IMR-90 (cell line): ENCODE measurements around the gene TJP1. TPM values are rescaled to one million over a fixed set of nuclear protein-coding genes. Genes with fewer than 3 reads are reported as not detected.
A peak's percentile ranks its signal among the peaks of the same experiment; 100 is the strongest.

ENCODE experiments used
- ATAC-seq: fragments of 200-7000 bp; cut with Tn5 transposase; 2 replicates; pipeline ENCODE4 v1.9.1; 2020; ENCODE audit warnings: low read depth, mild to moderate bottlenecking, moderate library complexity
- BruUV-seq: library from RNA; stranded (reverse); fragments of 400-500 nt; replicated peaks from 2 replicates; lab custom pipeline; 2021; lab: Mats Ljungman, UMichigan
- CTCF ChIA-PET: fragments of 300-600 bp; formaldehyde crosslinking; extraction: SDS; loops from one replicate; lab custom pipeline; 2021; ENCODE audit warnings: antibody characterized with exemption; lab: Yijun Ruan, JAX
- POLR2A ChIA-PET: fragments of 300-600 bp; sonication (Branson Sonifier 250); formaldehyde crosslinking; loops from one replicate; lab custom pipeline; 2022; ENCODE audit warnings: antibody characterized with exemption; ENCODE audit not compliant: unreplicated experiment; lab: Charles Lee
- DNase-seq: peaks from one replicate; pipeline ENCODE4 v3.0.0; 2013
- H2AFZ ChIP-seq: replicated peaks from 2 replicates; pipeline ENCODE3; 2013; ENCODE audit warnings: low read length, mild to moderate bottlenecking; ENCODE audit not compliant: poor library complexity
- H2AK5ac ChIP-seq: 2 replicates; pipeline ENCODE4 v1.6.1; 2013; ENCODE audit warnings: low read depth, low read length, inconsistent platforms
- H2AK9ac ChIP-seq: replicated peaks from 2 replicates; pipeline ENCODE3; 2013; ENCODE audit warnings: mild to moderate bottlenecking, low read depth, low read length, moderate library complexity; ENCODE audit not compliant: poor library complexity
- H2BK120ac ChIP-seq: 2 replicates; pipeline ENCODE4 v1.6.1; 2013; ENCODE audit warnings: low read depth, low read length, inconsistent platforms
- H2BK15ac ChIP-seq: 3 replicates; pipeline ENCODE4 v1.6.1; 2013; ENCODE audit warnings: low read depth, low read length, inconsistent platforms
- H2BK20ac ChIP-seq: 2 replicates; pipeline ENCODE4 v1.6.1; 2013; ENCODE audit warnings: low read depth, mild to moderate bottlenecking, inconsistent platforms, low read length, moderate library complexity
- H2BK5ac ChIP-seq: 2 replicates; pipeline ENCODE4 v1.6.1; 2013; ENCODE audit warnings: mild to moderate bottlenecking, low read depth, low read length, inconsistent platforms; ENCODE audit not compliant: poor library complexity, severe bottlenecking
- H3K14ac ChIP-seq: replicated peaks from 2 replicates; pipeline ENCODE4 v1.6.1; 2013; ENCODE audit warnings: low read depth, low read length, inconsistent platforms
- H3K18ac ChIP-seq: 2 replicates; pipeline ENCODE4 v1.6.1; 2013; ENCODE audit warnings: low read depth, low read length, control low read depth
- H3K23ac ChIP-seq: 2 replicates; pipeline ENCODE4 v1.6.1; 2013; ENCODE audit warnings: low read depth, low read length, inconsistent platforms
- H3K27ac ChIP-seq: 2 replicates; pipeline ENCODE4 v1.5.1; 2013; ENCODE audit warnings: mild to moderate bottlenecking, control low read depth, low read length; ENCODE audit not compliant: insufficient read depth
- H3K27me3 ChIP-seq: 2 replicates; pipeline ENCODE4 v1.6.1; 2013; ENCODE audit warnings: low read length; ENCODE audit not compliant: control insufficient read depth, insufficient read depth
- H3K36me3 ChIP-seq: 2 replicates; pipeline ENCODE4 v1.6.1; 2013; ENCODE audit warnings: low read length, mixed read lengths; ENCODE audit not compliant: control insufficient read depth, insufficient read depth
- H3K4ac ChIP-seq: 2 replicates; pipeline ENCODE4 v1.6.1; 2013; ENCODE audit warnings: low read depth, low read length, inconsistent platforms
- H3K4me1 ChIP-seq: 2 replicates; pipeline ENCODE4 v1.6.1; 2013; ENCODE audit warnings: low read length, mixed read lengths; ENCODE audit not compliant: control insufficient read depth, insufficient read depth
- H3K4me2 ChIP-seq: 2 replicates; pipeline ENCODE4 v1.6.1; 2013; ENCODE audit warnings: low read depth, mild to moderate bottlenecking, control low read depth, low read length, moderate library complexity
- H3K4me3 ChIP-seq: 2 replicates; pipeline ENCODE4 v1.5.1; 2013; ENCODE audit warnings: low read depth, mild to moderate bottlenecking, control low read depth, low read length, moderate library complexity; ENCODE audit not compliant: insufficient read depth
- H3K56ac ChIP-seq: 2 replicates; pipeline ENCODE4 v1.6.1; 2013; ENCODE audit warnings: low read length, inconsistent platforms; ENCODE audit not compliant: insufficient read depth; ENCODE audit errors: extremely low read depth
- H3K79me1 ChIP-seq, 2 experiments: 2 replicates each; pipeline ENCODE4 v1.6.1; 2013; ENCODE audit warnings: low read length in 2 of 2, inconsistent platforms in 1 of 2, low read depth in 1 of 2
- H3K9ac ChIP-seq: 2 replicates; pipeline ENCODE4 v1.6.1; 2013; ENCODE audit warnings: low read depth, low read length, control low read depth
- H3K9me1 ChIP-seq: 2 replicates; pipeline ENCODE4 v1.6.1; 2013; ENCODE audit warnings: low read length, inconsistent platforms; ENCODE audit not compliant: insufficient read depth
- H3K9me3 ChIP-seq: 2 replicates; pipeline ENCODE4 v1.6.1; 2013; ENCODE audit warnings: low read length; ENCODE audit not compliant: control insufficient read depth, insufficient read depth
- H4K20me1 ChIP-seq: 2 replicates; pipeline ENCODE4 v1.6.1; 2013; ENCODE audit warnings: low read length, inconsistent platforms; ENCODE audit not compliant: insufficient read depth
- H4K5ac ChIP-seq: 2 replicates; pipeline ENCODE4 v1.6.1; 2013; ENCODE audit warnings: mild to moderate bottlenecking, low read depth, low read length, control low read depth
- H4K8ac ChIP-seq, 2 experiments: 2 replicates each; pipeline ENCODE4 v1.6.1; 2013; ENCODE audit warnings: low read depth in 2 of 2, low read length in 2 of 2, control low read depth in 1 of 2, inconsistent platforms in 1 of 2
- H4K91ac ChIP-seq: 2 replicates; pipeline ENCODE4 v1.6.1; 2013; ENCODE audit warnings: low read depth, low read length, inconsistent platforms; ENCODE audit not compliant: insufficient read depth
- CEBPB ChIP-seq: IDR thresholded peaks from 2 replicates; pipeline ENCODE4 v1.6.1; 2012; ENCODE audit warnings: low read depth, low read length, improper control_type of control experiment
- MAFK ChIP-seq: IDR thresholded peaks from 2 replicates; pipeline ENCODE4 v1.6.1; 2012; ENCODE audit warnings: low read depth, low read length, improper control_type of control experiment
- MAZ ChIP-seq: IDR thresholded peaks from 2 replicates; pipeline ENCODE4 v1.6.1; 2012; ENCODE audit warnings: low read depth, mild to moderate bottlenecking, low read length, improper control_type of control experiment, moderate library complexity, borderline replicate concordance
- NFE2L2 ChIP-seq: fragments of 150-350 bp; IDR thresholded peaks from 2 replicates; pipeline ENCODE4 v1.6.1; 2016; ENCODE audit warnings: low read depth, mild to moderate bottlenecking, low read length
- RAD21 ChIP-seq: IDR thresholded peaks from 2 replicates; pipeline ENCODE4 v1.6.1; 2012; ENCODE audit warnings: low read length, improper control_type of control experiment
- RFX5 ChIP-seq: IDR thresholded peaks from 2 replicates; pipeline ENCODE4 v1.8.0; 2012; ENCODE audit warnings: low read depth, mild to moderate bottlenecking, low read length, moderate library complexity
- WGBS, 2 experiments: methylation state at CpG; one replicate each; pipeline versions ENCODE4 v1.1.5 to v1.1.7; 2013; ENCODE audit warnings: missing lambda C conversion rate in 2 of 2; ENCODE audit not compliant: insufficient read length in 1 of 2; ENCODE audit errors: extremely low coverage in 2 of 2; 5-methylcytosine and 5-hydroxymethylcytosine counted together
- dilution Hi-C: fragments of 300-500 bp; cut with HindIII; formaldehyde crosslinking; loops from one replicate; pipeline ENCODE4 v1.14.3; 2018; ENCODE audit warnings: low sequenced_read_pairs; ENCODE audit not compliant: unreplicated experiment
- in situ Hi-C: fragments of 300-500 bp; cut with MboI; formaldehyde crosslinking; loops from 3 replicates; pipeline ENCODE4 v1.14.3; 2019; ENCODE audit warnings: low sequenced_read_pairs, inconsistent platforms, mixed read lengths
- intact Hi-C: fragments of 100-400 bp; cut with micrococcal nuclease; formaldehyde crosslinking; loops from 2 replicates; pipeline ENCODE4 v1.10.0; 2022
- polyA plus RNA-seq, 3 experiments: library from polyadenylated mRNA; depleted of rRNA; stranded (reverse); fragments of >200 nt; gene quantifications; 2 replicates each; pipeline ENCODE4 v1.2.3, GENCODE V29; 2012; ENCODE audit warnings: low replicate concordance in 1 of 3
- total RNA-seq: library from RNA; depleted of rRNA; stranded (reverse); fragments of >200 nt; gene quantifications from 2 replicates; pipeline ENCODE4 v1.2.3, GENCODE V29; 2012
- TF ChIP-seq, protein P1 (sequence below): fragments of 150-350 bp; IDR thresholded peaks from 2 replicates; pipeline ENCODE4 v1.6.1; 2017; ENCODE audit warnings: mild to moderate bottlenecking, antibody characterized with exemption, low read length, low read depth
- TF ChIP-seq, protein P2 (sequence below): conservative IDR thresholded peaks from 2 replicates; pipeline ENCODE4 v1.5.1; 2012; ENCODE audit warnings: mild to moderate bottlenecking, low read depth, low read length, improper control_type of control experiment
- TF ChIP-seq, protein P3 (sequence below): fragments of 150-350 bp; IDR thresholded peaks from 2 replicates; pipeline ENCODE4 v1.6.1; 2016; ENCODE audit warnings: low read depth, mild to moderate bottlenecking, low read length, moderate library complexity, borderline replicate concordance

TJP1 gene
- total and polyA plus RNA-seq, 2 of the 4 experiments (the other 2 are of a cell fraction): 42.2 to 43.4 TPM

DNA sequence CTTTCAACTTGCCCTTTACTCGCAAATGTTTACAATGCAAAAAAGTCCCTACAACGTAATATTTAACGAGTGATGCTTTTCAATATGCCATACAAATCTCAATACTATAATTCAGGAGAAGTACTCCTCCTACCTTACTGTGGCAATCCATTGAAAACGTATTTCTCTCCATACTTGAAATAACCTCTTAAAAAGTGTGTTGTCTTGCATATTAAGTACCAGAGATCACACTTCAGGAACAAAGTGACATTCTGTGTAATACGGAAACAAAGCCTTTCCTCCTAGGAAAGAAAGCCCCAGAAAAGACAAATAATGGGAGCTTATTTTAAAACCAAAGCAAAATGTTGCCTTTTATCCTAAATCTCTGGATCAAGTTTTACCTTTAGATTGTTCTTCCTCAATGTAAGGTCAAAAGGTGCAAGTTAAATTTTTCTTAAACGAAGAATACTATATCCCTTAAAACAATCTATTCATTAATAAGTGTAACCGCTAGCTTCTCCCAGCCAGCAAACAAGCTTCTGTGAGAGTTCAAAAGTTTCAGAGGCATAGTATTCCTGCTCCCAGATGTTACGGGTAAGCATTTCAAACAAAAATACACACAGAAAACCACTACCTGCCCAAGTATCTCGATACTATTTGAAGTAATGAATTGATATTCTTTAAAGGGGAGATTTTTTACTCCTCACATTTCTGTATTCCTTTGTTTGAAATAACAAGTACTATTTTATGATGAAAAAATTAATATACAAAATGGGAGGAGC lies 1.7 kb downstream of the TJP1 start:
- Histone ChIP-seq H2AK5ac (no peak overlapping the region), H2AFZ (no peak overlapping the region), H3K4me3 (peak overlapping the region; percentile 95), H2BK120ac (no peak overlapping the region), H3K18ac (peak overlapping the region; percentile 38; the same call in 1 of the 2 replicates), H4K91ac (no peak overlapping the region), H2AK9ac (no peak overlapping the region), H3K14ac (peak overlapping the region; percentile 44), H3K27me3 (no peaks in the 10 kb centered on the region), H2BK15ac (no peak overlapping the region), H3K27ac (peak overlapping the region; percentile 51; the same call in 1 of the 2 replicates), H2BK5ac (peak overlapping the region; percentile 62), H3K4me1 (peaks cover 8% of the 10 kb centered on the region), H3K36me3 (no peaks in the 10 kb centered on the region), H3K4me2 (peak overlapping the region; percentile 99), H4K20me1 (peaks cover 35% of the 10 kb centered on the region), H3K79me1 (peaks cover 0 to 9% of the 10 kb centered on the region in 2 experiments; a peak in 3 of 4 replicates), H3K9ac (peak overlapping the region; percentile 80), H3K56ac (peak overlapping the region; percentile 17; the same call in 1 of the 2 replicates), H4K5ac (no peak overlapping the region; the same call in 1 of the 2 replicates), H4K8ac (no peak overlapping the region), H2BK20ac (no peak overlapping the region), H3K4ac (no peak overlapping the region), H3K23ac (peak overlapping the region; percentile 86; the same call in 1 of the 2 replicates), H3K9me3 (no peaks in the 10 kb centered on the region), H3K9me1 (peaks cover 5% of the 10 kb centered on the region; the same call in 1 of the 2 replicates)
- ChIA-PET CTCF (interaction anchor here (0.7 to 2.9 kb wide), 4 partner anchors 42 to 223 kb away, joined by 3 to 17 read pairs (median 4); no protein-coding TSS in a partner anchor), POLR2A (interaction anchor here (0.6 kb wide), 1 partner anchor 113 kb away, joined by 3 read pairs; no protein-coding TSS in a partner anchor)
- in situ Hi-C loops: no loop called here
- WGBS, 2 experiments: 40% methylated on average over 1 of the region's 9 CpGs; no CpG with 5 or more reads in 1 of the 2 experiments
- intact Hi-C loops: loop anchor here (1.0 to 2.0 kb wide), 3 partner anchors 68 to 223 kb away; no protein-coding TSS in a partner anchor
- DNase-seq: peak; percentile 15
- TSS peak; percentile 39 for BruUV-seq
- dilution Hi-C loops: no loop called here
- ATAC-seq: no peak
- TF ChIP-seq, protein P1, sequence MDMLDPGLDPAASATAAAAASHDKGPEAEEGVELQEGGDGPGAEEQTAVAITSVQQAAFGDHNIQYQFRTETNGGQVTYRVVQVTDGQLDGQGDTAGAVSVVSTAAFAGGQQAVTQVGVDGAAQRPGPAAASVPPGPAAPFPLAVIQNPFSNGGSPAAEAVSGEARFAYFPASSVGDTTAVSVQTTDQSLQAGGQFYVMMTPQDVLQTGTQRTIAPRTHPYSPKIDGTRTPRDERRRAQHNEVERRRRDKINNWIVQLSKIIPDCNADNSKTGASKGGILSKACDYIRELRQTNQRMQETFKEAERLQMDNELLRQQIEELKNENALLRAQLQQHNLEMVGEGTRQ: no peak
- TF ChIP-seq CEBPB (no peak), MAFK (no peak), NFE2L2 (no peak), RFX5 (no peak), RAD21 (no peak), MAZ (no peak)
- TF ChIP-seq, protein P2, sequence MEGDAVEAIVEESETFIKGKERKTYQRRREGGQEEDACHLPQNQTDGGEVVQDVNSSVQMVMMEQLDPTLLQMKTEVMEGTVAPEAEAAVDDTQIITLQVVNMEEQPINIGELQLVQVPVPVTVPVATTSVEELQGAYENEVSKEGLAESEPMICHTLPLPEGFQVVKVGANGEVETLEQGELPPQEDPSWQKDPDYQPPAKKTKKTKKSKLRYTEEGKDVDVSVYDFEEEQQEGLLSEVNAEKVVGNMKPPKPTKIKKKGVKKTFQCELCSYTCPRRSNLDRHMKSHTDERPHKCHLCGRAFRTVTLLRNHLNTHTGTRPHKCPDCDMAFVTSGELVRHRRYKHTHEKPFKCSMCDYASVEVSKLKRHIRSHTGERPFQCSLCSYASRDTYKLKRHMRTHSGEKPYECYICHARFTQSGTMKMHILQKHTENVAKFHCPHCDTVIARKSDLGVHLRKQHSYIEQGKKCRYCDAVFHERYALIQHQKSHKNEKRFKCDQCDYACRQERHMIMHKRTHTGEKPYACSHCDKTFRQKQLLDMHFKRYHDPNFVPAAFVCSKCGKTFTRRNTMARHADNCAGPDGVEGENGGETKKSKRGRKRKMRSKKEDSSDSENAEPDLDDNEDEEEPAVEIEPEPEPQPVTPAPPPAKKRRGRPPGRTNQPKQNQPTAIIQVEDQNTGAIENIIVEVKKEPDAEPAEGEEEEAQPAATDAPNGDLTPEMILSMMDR: no peak
- TF ChIP-seq, protein P3, sequence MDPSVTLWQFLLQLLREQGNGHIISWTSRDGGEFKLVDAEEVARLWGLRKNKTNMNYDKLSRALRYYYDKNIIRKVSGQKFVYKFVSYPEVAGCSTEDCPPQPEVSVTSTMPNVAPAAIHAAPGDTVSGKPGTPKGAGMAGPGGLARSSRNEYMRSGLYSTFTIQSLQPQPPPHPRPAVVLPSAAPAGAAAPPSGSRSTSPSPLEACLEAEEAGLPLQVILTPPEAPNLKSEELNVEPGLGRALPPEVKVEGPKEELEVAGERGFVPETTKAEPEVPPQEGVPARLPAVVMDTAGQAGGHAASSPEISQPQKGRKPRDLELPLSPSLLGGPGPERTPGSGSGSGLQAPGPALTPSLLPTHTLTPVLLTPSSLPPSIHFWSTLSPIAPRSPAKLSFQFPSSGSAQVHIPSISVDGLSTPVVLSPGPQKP: no peak
